Measurements from ENCODE around the gene ATG13. TPM values are rescaled to one million over a fixed set of nuclear protein-coding genes. Genes with fewer than 3 reads are reported as not detected.
A peak's percentile ranks its signal among the peaks of the same experiment; 100 is the strongest.
"Not testable (repeated sequence)": the region's sequence is repeated elsewhere in the genome, so short reads cannot be mapped to it uniquely, and the experiment has no call there.

Gene ATG13
- total RNA-seq, 1 donor from 2014 or later, result 37.4 TPM

DNA sequence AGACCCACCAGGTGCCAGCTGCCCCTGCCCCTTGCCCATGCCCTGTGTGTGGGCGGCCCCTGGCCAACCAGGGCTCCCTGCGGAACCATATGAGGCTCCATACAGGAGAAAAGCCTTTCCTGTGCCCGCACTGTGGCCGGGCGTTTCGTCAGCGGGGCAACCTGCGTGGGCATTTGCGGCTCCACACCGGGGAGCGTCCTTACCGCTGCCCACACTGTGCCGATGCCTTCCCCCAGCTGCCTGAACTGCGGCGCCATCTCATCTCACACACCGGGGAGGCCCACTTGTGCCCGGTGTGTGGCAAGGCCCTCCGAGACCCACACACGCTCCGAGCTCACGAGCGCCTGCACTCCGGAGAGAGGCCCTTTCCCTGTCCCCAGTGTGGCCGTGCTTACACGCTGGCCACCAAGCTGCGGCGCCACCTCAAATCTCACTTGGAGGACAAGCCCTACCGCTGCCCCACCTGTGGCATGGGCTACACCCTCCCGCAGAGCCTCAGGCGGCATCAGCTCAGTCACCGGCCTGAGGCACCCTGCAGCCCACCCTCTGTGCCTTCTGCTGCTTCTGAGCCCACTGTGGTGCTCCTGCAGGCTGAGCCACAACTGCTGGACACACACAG lies 87.8 kb downstream of the ATG13 start:
- DNase-seq (no peak), ATAC-seq (ENCODE audit: poor library complexity) (no peak)
- intact Hi-C loops (cut with DNase I), result no loop called here

DNA sequence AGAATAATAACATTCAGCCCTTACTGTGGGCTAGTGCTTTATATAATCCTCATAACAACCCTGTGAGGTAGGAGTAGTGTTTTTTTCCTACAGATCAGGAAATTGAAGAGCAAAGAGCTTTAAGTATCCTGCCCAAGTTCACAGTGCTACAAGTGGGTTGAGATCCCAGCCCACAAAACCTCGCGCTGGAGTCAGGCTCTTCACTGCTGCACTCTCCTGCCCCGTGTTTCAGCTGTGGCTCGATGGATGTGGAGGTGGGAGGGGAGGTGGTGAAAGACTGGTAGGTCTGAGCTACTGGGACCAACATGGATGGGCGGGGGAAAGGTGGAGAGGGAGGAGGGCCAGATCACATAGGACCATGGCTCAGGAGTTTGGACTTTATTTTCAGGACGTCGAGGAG lies 89.5 kb downstream of the ATG13 start:
- intact Hi-C loops (cut with DNase I), result no loop called here
- DNase-seq, result no peak
- no peak for ATAC-seq (ENCODE audit: poor library complexity)

DNA sequence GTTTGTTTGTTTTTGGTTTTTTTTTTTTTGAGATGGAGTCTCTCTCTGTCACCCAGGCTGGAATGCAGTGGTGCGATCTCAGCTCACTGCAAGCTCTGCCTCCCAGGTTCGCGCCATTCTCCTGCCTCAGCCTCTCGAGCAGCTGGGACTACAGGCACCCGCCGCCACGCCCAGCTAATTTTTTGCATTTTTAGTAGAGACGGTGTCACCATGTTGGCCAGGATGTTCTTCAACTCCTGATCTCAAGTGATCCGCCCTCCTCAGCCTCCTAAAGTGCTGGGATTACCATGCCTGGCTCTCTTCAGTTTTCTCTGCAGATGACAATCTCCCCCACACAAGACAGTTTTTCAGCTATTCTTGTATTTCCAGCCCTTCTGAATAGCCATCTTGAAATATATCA lies 92.0 kb downstream of the ATG13 start:
- intact Hi-C loops (cut with DNase I); DNase-seq; ATAC-seq (ENCODE audit: poor library complexity): not testable (repeated sequence)

DNA sequence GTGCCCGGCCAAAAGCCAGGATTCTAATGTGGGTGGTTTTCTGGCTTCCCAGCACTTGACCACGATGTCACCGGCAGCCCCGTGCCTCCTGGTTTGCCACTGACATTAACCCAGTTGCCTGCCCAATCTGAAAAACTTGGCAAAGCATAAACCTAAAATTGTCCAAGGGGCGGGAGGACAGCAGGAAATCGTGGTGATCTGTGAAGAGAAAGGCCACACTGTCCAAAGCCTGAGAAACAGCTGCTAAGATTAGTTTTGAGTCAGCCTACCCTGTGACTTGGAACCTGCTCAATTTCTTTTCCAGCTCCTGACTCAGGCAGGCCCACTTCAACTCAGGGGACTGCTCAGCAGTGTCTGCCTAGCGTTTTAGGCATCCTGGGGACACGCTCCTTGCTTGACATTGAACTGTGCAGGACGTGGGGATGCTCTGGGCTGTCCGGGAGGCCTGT lies 93.5 kb downstream of the ATG13 start:
- DNase-seq (peak; percentile 72), ATAC-seq (ENCODE audit: poor library complexity) (peak; percentile 97)
- intact Hi-C loops (cut with DNase I), result no loop called here

DNA sequence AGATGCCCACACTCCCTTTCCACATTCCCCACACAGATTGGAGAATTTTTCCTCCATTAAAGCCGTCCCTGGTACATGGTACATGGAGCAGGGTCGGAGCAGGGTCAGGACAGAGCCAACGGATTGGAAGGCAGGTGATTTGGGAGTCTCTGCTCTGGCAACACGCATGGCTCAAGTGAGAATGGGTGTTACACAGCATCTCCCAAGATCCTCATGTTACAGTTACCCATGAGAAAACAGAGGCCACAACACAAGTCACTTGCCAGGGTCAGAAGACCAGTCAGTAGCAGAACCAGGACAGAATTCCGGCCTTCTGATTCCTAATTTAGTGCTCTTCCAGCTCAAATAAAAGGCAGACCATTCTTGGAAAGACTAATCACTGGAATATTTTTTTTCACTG lies 94.0 kb downstream of the ATG13 start:
- DNase-seq (no peak), ATAC-seq (ENCODE audit: poor library complexity) (peak; percentile 53)
- intact Hi-C loops (cut with DNase I), result no loop called here

DNA sequence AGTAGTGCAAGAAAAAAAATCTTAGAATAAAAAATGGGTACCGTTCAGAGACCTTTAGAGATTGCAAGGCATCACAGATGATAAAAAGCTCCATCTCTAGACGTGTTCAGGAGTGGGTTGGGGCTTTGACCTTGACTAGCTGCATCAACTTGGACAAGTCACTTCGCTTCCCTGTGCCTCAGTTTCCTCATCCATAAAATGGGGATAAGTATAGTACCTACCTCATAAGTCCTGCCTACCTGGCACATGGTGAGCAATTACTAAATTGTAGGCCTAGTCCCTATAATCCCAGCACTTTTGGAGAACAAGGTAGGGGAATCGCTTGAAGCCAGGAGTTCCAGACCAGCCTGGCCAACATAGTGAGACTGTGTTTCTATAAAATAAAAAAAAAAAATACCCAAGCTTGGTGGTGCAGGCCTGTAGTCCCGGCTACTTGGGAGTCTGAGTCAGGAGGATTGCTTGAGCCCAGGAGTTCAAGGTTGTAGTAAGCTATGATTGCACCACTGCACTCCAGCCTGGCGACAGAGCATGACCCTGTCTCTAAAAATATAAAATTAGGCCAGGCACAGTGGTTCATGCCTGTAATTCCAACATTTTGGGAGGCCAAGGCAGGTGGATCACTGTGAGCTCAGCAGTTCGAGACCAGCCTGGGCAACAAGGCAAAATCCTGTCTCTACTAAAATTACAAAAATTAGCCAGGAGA lies 95.7 kb downstream of the ATG13 start:
- no peak for ATAC-seq (ENCODE audit: poor library complexity)
- intact Hi-C loops (cut with DNase I), result no loop called here
- no peak for DNase-seq

DNA sequence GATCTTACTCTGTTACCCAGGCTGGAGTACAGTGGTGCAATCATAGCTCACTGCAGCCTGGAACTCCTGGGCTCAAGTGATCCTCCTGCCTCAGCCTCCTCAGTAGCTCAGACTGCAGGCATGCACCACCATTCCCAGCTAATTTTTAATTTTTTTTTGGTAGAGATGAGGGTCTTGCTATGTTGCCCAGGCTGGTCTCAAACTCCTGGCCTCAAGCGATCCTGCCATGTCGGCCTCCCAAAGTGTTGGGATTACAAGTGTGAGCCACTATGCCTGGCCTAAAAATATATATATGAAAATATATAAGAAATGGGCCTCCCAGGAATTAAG lies 100.4 kb downstream of the ATG13 start:
- intact Hi-C loops (cut with DNase I); DNase-seq; ATAC-seq (ENCODE audit: poor library complexity): not testable (repeated sequence)

DNA sequence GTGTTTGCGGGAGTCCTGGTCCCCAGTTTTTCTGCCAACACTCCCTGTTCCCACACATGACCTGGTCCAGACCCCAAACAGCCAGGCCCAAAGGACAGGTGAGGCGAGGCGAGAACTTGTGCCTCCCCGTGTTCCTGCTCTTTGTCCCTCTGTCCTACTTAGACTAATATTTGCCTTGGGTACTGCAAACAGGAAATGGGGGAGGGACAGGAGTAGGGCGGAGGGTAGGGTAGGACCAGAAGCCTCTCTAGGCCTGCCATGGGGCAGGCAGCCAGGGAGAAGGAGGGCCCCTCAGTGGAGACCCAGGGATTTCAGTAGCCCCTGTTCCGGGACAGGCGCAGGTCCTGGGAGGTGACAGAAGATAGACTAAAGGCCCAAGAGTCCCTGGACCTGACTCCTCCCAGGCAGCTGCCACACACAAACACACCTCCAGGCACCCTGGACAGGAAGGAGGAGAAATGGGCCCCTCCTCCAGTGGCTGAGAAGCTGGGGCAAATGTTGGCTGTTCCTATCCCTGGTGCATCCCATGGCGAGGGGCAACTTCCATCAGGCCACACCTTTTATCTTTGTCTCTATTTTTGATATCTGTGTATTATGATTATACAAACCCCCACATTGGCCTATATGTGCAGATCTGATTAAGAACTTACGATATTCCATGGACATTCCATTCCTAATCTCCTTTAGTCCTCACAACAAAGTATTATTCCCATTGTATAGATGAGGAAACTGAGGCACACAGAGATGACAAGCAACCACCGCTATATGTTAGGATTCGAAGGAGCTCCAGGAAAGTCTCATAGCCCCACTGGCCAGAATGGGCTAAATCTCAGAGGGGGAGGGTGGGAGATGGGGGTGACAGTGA lies 101.0 kb downstream of the ATG13 start:
- DNase-seq, result no peak
- peak; percentile 42 for ATAC-seq (ENCODE audit: poor library complexity)
- intact Hi-C loops (cut with DNase I), result no loop called here

DNA sequence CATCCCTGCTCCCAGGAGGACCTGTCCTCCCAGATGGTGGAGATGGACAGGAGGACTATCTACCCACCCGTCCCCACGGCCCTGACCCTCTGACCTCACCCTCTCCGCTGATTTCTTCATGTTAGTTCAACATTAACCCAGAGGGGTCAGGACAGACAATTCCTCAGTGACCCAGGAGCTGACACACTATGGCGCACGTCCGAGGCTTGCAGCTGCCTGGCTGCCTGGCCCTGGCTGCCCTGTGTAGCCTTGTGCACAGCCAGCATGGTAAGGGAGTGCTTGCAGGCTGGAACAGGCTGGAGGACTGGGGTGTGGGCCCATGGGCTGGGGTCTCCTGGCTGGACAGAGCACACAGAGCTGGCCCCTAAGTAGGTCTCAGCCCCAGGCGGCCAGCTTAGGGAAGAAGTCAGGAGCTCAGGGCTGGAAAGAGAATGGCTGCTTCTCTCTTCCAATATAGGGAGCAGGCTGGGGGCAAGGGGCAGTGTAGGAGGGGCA lies 101.7 kb downstream of the ATG13 start, which contains the start of gene F2:
Gene F2, plus strand, starts transcription at position 166 of the 495 bp plus-strand sequence. Its CDS starts 23 bp downstream, at position 189.
- intact Hi-C loops (cut with DNase I), result no loop called here
- peak; percentile 27 for ATAC-seq (ENCODE audit: poor library complexity)
- DNase-seq, result no peak

DNA sequence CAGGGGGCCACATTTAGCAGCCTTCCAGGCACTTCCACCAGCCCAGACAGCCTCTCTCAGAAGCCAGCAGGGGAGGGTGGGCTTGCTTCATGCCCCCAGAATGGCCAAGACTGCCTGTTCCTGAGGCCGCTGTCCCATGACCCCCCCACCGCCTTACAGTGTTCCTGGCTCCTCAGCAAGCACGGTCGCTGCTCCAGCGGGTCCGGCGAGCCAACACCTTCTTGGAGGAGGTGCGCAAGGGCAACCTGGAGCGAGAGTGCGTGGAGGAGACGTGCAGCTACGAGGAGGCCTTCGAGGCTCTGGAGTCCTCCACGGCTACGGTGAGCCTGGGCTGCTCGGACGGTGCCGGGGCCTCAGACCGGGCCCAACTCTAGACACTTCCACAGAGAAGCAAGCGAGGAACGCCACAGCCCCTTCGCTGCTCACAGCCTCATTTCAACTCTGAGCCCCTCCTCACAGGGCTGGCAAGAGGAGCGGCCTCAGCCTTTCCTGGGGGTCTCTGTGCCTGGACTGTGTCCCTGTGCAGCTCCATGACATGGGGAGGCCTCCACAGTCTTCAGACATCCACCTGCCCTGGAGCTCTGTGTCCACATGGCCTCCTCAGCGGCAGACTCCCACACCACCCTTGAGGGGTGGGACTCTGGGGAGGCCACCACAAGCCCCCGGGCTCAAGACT lies 102.3 kb downstream of the ATG13 start:
- DNase-seq (no peak), ATAC-seq (ENCODE audit: poor library complexity) (no peak)
- intact Hi-C loops (cut with DNase I), result no loop called here

DNA sequence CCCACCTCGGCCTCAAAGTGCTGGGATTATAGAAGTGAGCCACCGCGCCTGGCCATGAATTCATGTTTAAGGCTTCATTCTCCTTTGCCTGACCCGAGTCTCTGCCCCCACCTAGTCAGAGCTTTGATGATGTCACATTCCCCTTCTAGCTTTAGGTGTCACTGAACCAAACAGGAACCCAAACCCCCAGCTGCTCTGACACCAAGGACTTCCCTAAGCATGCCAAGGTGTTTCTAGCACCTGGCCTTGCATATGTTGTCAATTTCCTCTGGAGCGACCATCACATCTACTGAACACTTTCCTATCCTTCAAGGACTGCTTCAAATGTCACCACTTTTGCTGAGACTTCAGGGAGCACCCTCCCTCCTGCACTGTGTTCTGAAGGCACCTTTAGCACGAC lies 103.9 kb downstream of the ATG13 start:
- intact Hi-C loops (cut with DNase I), result no loop called here
- ATAC-seq (ENCODE audit: poor library complexity) (no peak), DNase-seq (no peak)

DNA sequence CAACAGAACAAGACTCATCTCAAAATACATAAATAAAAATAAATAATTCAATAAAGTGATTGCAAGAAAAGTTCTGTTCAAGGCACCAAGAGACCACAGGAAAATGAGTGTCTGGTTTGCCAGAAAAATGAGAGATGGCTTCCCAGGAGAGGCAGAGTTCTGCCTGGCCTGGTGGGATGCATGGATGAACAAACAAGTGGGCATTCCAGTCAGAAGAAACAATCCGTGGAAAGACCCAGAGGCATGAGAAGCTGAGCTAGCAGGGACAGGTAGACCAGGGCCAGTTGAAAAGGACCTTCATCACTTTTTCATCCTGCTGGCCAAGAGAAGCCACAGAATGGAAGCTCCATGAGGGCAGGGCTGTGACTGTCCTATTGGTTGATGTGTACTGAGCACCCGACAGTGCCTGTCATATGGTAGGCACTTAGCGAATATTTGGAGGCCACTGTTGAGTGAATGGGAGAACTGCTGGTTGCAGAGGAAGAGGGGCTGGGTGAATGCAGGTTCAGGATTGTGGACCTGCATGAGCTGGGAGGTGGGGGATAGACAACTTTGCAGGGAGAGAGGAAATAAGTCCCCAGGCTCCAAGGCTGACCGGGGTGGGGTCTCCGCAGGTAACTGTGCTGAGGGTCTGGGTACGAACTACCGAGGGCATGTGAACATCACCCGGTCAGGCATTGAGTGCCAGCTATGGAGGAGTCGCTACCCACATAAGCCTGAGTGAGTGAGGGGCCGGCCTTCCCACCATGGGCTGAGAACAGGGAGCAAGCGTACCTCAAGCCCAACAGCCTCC lies 105.4 kb downstream of the ATG13 start:
- DNase-seq (no peak), ATAC-seq (ENCODE audit: poor library complexity) (no peak)
- intact Hi-C loops (cut with DNase I), result no loop called here

DNA sequence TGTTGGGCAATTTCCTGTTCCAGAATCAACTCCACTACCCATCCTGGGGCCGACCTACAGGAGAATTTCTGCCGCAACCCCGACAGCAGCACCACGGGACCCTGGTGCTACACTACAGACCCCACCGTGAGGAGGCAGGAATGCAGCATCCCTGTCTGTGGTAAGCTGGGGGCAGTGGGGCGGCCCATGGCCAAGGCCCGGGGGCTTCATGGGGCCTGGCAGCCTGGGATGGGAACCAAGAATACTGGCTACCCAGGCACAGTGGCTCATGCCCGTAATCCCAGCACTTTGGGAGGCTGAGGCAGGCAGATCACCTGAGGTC lies 106.0 kb downstream of the ATG13 start:
- DNase-seq, result no peak
- intact Hi-C loops (cut with DNase I), result no loop called here
- ATAC-seq (ENCODE audit: poor library complexity), result no peak

DNA sequence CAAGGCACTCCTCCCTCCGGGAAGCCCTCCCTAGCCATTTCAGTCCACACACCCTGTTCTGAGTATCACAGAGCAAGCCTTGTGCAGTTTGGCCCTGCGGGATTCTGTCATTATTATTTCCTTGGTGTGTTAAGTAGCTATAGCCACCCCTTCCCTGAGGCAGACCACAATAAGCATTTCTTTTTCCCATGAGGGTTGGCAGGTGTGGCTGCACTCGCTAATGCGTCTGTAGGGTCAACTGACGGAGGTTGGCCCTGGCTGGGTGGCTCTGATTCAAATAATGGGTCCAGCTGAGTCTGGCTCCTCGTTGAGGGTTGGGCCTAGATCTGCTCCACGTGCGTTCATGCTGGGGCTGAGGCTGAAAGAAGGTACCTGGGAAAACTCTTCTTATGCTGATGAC lies 106.7 kb downstream of the ATG13 start:
- intact Hi-C loops (cut with DNase I), result no loop called here
- ATAC-seq (ENCODE audit: poor library complexity), result no peak
- DNase-seq, result no peak

Other genes starting within 250 kb of the ATG13 start
- gene MDK, start 235.9 kb upstream of the ATG13 start, total RNA-seq, result 4.7 TPM
- gene CHRM4, start 225.8 kb upstream of the ATG13 start, total RNA-seq, result not detected
- gene AMBRA1, start 23.5 kb upstream of the ATG13 start, total RNA-seq, result 12.3 TPM
- gene HARBI1, start 326 bp upstream of the ATG13 start, total RNA-seq, result 1.9 TPM
- gene ARHGAP1, start 83.1 kb downstream of the ATG13 start, total RNA-seq, result 60.9 TPM
- 6.6 TPM for gene ZNF408, start 83.5 kb downstream of the ATG13 start, total RNA-seq
- gene F2, start 101.7 kb downstream of the ATG13 start, total RNA-seq, result 0.11 TPM
- 69.4 TPM for gene CKAP5, start 228.7 kb downstream of the ATG13 start, total RNA-seq

All from Right ventricle myocardium superior (tissue), 1 donor.